HG03442 (cell line): ENCODE results near the gene BCO2.

Experiments
- ATAC-seq: cut with Tn5 transposase; IDR thresholded peaks from one replicate; pipeline ENCODE4 v1.9.1; 2021; ENCODE audit warnings: mild to moderate bottlenecking, moderate library complexity; ENCODE audit not compliant: unreplicated experiment

Gene BCO2

DNA sequence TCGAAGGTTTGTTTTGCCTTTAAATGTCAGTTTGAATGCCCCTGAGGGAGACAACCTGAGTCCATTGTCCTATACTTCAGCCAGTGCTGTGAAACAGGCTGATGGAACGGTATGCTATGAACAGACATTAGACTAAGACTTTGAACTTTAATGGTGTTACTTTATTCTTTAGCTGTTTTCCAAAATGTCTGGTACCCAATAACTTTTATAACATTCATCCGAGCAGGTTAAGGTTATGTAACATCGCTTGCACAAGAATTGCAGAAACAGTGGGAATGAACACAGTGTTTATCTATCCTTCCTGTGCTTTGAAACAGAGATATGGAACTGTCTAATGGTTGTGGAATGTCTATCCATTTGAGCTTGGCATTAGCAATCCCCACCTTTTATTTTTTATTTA, 38.4 kb downstream of the BCO2 start:
- no peak for ATAC-seq

DNA sequence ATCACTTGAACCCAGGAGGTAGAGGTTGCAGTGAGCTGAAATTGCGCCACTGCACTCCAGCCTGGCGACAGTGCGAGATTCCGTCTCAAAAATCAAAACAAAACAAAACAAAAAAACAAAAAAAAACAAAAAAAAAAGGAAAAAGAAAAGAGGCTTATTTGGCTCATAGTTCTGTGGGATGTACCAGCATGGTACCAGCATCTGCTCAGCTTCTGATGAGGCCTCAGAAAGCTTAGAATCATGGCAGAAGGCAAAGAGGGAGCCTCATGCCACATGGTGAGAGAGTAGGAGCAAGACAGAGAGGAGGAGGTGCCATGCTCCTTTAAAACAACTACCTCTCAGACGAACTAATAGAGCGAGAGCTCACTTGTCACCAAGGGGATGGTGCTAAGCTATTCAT, 40.3 kb downstream of the BCO2 start:
- ATAC-seq: no peak

DNA sequence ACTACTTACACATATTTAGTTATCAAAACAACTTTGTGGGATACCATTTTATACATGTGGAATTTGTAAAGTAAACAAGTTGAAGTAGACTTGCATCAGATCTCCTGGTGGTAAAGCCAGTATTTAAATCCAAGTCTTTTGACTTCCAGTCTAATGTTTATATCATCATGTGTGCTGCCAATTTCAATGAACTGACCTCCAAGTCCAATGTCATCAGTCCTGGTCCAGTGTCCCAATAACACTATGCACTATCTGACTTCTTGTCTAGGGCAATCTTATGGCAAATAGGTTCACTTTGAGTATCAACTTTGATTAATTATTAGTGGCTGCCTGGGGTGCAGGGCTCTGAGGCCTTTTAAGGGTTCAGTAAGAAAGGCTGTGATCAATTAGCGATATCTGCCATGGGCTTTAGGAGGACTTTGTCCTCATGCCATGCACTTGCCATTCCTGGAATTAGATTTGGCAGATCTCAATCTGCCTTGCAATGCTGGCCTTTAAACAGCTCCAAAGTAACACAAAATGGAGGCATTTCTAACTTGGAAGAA, 41.3 kb downstream of the BCO2 start:
- ATAC-seq: no peak

DNA sequence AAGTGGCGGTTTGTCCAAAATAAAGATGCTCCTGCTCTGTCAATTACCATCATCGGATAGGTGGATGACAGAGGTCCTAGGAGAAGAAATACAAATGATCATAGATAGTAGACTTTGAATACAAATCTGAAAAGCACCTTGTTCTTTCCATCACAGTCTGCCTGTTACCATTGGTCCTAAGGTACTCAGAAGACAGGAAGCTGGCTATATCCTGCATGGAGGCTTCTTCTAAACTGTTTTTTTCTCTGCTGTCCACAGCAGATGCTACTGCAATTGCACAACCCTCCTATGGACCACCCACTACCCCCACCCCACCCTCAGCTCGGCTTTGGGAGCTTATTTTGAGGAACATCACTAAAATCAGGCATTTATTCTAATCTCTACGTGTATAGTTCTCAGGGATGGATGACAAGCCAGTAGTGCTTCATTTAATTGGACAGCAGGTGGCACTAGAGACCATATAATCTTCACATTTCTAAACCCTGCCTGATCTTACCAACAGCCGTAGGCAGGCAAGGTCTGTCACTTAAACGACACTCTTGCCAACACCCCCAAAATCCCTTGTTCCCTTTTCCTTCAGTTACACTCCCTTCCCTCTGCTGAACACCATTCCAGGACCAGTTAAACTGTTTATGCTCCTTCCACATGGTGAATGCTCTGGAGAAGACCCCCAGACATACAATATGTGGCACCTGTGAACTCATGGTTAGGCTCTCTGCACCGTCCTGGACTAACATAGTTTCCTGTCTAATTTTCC, 44.3 kb downstream of the BCO2 start:
- peak; percentile 94 for ATAC-seq

DNA sequence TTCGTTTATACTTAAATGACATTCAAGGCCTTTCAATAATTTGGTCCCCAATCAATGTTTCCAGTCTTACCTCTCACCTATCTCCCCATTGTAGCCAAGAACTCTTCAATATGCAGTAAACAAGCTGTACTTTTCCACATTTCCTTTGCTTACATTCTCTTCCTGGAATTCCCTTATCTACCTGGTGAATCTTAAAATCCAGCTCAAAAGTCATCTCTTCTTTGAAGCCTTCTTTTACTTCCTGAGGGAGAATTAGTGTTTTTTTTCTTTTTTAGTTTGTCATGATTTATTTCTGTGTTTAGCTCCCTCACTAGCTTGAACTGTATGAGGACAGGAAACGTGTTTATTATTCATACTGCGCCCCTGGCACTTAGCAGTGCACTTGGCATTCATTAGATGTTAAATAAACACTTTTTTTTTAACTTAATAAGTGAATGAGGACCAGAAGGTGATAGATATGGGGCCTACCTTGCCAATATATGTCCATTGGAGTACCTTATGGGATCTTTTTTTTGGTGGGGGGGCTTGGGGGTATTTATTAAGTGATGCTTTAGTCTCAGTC, 46.0 kb downstream of the BCO2 start:
- ATAC-seq: no peak

DNA sequence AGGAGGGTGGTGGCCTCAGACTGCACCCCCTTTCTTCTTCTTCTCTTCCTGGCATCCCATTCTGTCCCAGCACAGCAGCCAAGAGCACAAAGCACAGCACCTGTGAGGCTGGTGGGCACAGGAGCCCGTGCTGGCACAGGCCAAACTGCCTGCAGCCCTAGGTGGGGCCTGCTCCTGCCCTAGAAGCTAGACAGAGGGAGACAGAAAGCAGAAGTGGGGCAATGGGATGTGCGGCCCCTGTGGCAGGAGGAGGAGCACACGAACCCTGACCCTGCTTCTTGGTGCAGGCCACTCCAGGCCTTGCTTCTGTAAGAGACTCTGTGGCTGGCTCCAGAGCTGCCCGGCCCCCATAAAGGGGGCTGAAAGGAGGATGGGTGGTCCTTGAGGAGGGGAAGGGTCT, 47.0 kb downstream of the BCO2 start:
- ATAC-seq: no peak

DNA sequence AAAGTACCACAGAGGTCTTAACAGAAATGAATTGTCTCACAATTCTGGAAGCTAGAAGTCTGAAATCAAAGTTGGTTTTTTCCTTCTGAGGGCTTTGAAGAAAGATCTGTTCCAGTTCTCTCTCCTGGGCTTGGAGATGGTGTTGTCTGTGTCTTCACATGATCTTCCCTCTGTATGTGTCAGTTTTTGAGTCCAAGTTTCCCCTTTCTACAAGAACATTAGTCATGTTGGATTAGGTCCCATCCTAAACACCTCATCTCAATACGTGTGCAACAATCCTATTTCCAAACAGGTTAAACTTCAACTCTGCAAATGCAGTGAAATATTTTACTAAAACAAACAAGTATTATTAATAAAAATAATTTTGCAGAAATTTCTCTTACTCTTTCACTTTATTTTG, 47.8 kb downstream of the BCO2 start:
- ATAC-seq: no peak

DNA sequence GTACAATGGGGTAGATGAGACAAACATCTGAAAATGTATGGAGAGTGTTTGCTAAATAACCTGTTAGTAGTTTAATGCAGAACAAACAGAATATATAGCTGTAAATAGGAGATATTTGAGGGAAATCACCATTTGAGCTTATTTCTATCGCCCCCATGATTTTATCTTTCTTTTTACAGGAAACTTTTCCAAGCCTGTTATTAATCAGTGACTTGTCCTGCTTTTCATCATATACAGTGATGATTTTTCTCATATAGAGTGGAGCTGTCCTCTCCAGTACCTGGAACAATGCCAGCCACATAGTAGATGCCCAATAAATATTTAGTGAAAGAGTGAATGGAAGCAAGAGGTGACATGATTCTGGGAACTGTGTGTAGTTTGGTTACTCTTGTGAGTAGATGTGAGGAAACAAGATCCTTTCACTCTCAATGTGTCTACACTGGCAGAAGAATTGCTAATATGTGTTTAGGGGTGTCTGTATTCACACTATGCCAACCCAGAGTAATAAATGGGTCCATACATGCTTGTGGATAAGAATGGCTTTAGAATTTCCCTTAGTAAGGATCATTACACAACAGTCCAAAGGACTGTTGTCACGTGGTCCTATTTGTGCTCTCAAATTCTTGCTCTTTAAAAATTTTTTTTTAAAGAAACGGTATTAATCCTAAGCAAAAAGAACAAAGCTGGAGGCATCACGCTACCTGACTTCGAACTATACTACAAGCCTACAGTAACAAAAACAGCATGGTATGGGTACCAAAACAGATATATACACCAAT, 48.6 kb downstream of the BCO2 start:
- ATAC-seq: no peak

DNA sequence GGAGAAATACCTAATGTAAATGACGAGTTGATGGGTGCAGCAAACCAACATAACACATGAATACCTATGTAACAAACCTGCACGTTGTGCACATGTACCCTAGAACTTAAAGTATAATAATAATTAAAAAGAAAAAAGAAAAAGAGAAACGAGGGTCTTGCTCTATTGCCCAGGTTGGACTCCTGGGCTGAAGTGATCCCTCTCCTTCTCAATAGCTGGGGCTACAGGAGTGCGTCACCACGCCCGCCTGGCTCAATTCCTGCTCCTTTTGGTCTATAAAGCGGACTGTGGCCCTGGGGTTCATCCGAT, 50.4 kb downstream of the BCO2 start:
- ATAC-seq: no peak

DNA sequence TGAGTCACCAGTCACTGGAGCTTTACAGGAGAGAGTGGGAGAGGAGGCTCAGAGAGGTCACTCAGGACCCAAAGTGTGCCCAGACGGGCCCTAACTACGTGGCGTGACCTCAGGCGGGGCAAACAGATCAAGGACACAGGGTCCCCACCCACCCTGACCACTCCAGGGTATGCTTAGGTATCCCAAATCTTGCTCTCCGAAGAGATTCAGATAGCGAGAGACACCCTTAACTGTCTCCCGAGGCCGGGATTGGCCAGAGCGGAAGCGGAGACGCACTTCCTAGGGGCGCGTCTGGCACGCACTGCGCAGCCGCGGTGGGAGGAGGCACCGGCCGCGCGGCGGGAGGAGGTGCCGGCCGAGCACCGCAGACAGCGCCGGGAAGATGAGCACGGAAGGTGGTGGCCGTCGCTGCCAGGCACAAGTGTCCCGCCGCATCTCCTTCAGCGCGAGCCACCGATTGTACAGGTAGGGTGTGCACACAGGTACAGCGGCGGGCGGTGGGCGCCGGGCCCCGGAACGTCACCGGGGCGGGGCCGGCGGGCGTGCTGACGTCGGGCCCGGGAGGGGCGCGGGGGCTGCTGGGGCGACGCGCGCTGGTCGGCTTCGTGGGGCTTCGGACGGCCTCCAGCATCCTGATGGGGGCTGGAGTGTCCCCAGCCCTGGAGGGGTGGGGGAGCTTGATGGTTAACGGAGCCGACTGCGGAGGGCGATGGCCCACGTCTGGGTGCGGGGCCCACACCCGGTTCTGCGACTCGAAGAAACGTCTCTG, 50.9 kb downstream of the BCO2 start, which contains the start of gene PTS:
PTS (plus strand) TSS at position 367 of the 769 bp plus-strand sequence; CDS start at position 383, 16 bp downstream.
- peak; percentile 94 for ATAC-seq

DNA sequence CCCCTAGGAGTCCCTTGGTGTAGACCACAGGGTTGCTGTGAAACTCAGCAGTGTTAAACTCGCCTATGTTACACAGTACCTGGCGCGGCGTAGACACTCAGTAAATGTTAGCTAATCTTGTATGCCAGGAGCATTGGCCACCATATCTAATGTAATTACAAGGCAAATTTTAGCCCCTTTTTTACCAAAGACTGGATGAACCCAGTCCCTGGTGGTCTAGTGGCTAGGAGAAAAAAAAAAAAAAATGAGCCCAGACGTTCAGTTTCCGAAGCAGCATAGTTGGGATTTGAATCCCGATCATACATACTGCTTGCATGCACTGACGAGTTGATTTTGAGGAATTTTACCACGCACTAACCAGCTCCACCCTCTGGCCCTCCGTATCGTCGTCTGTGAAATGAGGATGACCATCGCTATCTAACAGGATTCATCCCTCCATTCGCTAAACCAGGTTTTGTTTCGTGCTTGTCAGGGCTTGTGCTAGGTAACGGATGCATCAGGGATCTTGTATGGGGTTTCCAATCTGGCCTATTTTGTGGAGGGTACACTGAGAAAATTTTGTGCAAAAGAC, 51.6 kb downstream of the BCO2 start:
- ATAC-seq: peak; percentile 41

DNA sequence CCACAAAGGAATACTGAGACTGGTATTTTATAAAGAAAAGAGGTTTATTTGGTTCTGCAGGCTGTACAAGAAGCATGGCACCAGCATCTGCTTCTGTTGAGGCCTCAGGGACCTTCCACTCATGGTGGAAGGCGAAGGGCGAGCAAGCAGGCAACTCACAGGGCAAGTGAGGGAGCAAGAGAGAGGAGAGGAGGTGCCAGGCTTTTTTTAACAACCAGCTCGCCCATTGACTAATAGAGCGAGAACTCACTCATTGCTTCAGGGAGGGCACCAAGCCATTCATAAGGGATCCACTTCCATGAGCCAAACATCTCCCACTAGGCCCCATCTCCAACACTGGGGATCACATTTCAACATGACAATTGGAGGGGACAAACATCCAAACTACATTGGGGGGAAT, 52.2 kb downstream of the BCO2 start:
- ATAC-seq: no peak

DNA sequence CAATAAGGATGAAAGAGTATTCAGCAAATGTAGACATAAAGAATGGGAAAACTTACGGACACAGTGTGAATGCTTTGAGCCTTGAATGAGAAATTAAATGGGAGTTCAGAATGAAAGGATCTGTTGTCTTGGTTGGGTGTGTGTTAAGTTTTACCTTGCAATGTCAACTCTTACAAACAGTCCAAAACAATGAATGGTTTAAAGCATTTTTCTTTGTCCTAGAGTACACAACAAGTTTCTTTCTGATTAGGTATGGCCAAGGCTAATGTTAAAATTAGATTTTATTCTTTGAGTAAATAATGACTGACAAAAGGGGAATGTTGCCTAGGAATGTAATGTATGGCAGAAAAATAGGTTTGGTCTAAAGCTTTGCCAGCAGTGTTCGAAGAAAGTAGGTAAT, 53.4 kb downstream of the BCO2 start:
- no peak for ATAC-seq

DNA sequence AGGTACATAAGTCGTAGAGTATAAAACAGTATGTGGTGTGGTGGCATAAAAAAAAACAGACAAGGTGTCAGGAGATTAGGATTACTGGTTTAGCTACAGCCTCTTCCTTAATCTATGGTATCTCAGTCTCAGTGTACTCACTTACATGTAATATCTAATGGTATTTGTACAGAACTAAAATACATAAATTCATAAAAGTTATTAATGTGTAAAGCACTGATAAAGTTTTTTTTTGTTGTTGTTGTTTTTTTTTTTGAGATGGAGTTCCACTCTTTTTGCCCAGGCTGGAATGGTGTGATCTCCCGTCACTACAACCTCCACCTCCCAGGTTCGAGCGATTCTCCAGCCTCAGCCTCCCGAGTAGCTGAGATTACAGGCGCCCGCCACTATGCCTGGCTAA, 53.8 kb downstream of the BCO2 start:
- ATAC-seq: no peak

DNA sequence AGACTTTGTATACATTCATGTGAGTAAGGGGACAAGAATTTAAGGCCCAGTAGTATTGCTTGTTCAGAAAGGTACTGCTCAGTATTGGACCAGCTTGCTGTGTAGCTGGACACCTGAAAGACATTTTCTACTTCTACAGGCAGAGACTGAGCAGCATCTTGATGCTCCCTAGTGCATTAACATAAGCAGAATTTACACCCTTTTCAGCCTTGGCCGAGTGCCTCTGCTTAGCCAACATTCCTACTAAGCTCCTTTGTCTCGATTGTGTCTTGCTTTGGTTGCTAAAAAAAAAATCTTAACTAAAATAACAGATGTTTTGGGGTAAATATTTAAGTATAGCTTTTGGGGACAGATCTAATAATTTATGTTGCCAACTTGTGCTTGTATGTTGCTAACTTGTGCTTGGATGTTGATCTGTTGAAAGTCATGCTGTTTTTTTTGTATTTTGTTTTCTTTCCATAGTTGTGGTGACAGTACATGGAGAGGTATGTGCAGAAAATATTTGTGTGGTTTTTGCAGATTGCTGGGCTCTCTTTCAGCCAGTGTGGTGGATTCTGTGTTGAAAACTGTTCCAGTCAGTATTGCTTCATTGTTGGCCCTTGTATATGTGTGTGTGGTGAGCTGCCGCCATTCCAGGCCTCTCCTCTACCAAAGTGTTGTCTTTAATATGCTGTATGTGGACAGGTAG, 54.6 kb downstream of the BCO2 start:
- ATAC-seq: no peak

DNA sequence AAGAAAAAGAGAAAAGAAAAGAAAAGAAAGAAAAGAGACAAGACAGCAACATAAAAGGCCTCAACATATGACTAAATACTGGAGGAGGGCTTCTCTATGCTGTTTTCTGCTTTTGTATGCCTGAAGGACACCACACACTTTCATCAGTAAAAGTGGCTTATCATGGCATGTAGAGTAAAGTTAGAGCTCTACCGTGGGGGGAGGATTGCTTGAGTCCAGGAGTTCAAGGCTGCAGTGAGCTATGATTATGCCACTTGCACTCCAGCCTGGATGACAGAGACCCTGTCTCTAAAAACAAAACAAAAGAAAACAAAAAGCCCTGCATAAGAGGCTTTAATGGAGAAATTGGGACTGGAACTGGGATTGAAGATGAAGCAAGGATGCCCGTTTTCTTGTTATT, 56.6 kb downstream of the BCO2 start:
- ATAC-seq: no peak

DNA sequence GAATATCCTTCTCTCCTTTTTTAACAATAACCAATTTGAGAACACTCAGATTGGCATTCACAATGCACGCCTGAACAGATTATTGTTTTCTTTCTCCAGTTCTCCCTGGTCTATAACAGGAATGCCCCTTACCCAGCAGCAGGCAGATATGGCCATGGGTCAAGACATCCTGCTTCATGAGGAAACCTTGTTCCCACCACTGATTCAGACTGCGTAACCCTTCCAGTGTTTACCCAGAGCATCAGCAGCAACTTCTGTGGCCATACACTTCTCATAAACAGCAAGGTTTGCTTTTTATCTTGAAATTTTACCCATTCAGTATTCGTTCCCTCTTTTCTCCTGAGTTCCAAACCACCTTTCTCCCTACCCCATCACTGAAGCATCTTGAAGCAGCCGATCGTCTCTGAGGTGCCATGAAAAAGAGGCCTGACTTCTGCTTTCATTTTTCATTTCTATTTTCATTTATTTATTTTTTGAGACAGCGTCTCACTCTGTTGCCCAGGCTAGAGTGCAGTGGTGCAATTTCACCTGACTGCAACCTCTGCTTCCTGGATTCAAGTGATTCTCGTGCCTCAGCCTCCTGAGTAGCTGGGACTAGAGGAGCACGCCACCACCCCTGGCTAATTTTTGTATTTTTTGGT, 60.6 kb downstream of the BCO2 start:
- no peak for ATAC-seq

DNA sequence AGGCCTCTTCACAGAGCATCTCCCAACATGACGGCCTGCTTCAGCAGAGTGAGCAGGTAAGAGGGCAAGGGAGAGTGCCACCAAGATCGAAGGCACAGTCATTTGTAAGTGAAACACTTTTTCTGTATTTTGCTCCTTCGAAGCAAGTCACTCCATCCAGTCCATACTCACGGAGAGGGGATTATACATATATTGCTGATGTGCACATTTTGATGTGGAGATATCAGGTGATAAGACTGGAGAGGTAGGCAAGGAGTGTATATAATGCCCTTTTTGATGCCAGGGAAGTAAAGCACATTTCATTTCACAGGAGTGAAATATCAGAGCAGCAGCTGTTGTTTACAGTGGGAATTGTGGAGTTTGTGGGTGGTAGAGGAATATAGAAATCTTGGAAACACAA, 62.1 kb downstream of the BCO2 start:
- no peak for ATAC-seq

DNA sequence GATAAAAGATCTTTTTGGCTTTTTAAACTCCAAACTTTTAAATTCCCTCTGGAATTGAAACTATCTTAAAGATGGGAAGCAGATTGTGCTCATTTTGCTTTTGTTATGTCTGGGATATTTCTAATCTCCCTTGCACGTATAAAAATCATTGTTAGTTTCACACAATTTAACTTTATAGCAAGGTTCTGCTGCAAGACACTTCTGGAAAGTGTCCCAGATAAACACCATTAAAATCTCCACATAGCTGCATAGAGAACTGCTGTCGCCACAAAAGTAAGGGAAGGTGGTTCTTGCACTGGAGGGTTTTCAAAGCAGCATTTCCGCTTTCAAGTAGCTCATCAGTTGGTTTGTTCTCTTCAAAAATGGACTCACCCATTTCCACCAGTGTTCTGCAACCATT, 62.7 kb downstream of the BCO2 start:
- no peak for ATAC-seq

DNA sequence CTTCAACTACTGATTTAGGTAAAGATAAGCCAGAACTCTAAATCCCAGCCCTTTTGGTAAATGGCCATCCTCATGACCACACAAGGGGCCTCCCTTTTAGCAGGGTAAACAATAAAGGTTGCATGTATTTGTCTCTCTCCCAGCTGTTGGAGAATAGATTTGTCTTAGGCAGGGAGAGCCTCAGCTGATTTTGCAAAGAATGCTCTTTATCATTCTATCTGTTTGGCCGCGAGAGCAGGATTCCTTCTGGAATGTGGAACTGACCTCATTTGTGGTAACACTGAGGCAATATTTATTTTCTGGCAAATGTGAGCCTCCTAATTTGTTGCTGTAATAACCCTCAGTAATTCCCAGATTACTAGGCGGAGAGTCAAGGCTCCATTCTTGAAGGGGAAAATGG, 66.2 kb downstream of the BCO2 start:
- no peak for ATAC-seq
